Liver (tissue), 9 donors: ENCODE data around the gene CHD1. TPM values are rescaled to one million over a fixed set of nuclear protein-coding genes. Genes with fewer than 3 reads are reported as not detected.

Experiments
- DNase-seq: peaks from one replicate; pipeline ENCODE4 v3.0.0-alpha.2; 2017; ENCODE audit warnings: low spot score
- H3K27ac ChIP-seq, 2 donors: one replicate each; pipeline ENCODE4 v1.7.0; 2013; ENCODE audit warnings: inconsistent platforms in 2 of 2, low read length in 2 of 2, control low read depth in 1 of 2, low read depth in 1 of 2, mild to moderate bottlenecking in 1 of 2
- H3K27me3 ChIP-seq, 4 donors: one replicate each; pipeline versions ENCODE4 v1.6.1 to v1.7.0; 2013; ENCODE audit warnings: low read length in 3 of 4, inconsistent platforms in 1 of 4, mild to moderate bottlenecking in 1 of 4, moderate library complexity in 1 of 4; ENCODE audit not compliant: control insufficient read depth in 4 of 4, insufficient read depth in 4 of 4
- H3K36me3 ChIP-seq, 4 donors: one replicate each; pipeline versions ENCODE4 v1.6.1 to v1.7.0; 2013; ENCODE audit warnings: low read length in 3 of 4, mild to moderate bottlenecking in 3 of 4, low read depth in 1 of 4, moderate library complexity in 1 of 4; ENCODE audit not compliant: control insufficient read depth in 4 of 4, insufficient read depth in 3 of 4
- H3K4me1 ChIP-seq, 4 donors: one replicate each; pipeline versions ENCODE4 v1.6.1 to v1.7.0; 2013; ENCODE audit warnings: low read length in 3 of 4, mild to moderate bottlenecking in 3 of 4, moderate library complexity in 1 of 4; ENCODE audit not compliant: control insufficient read depth in 4 of 4, insufficient read depth in 4 of 4
- H3K4me3 ChIP-seq, 3 donors: one replicate each; pipeline versions ENCODE4 v1.6.1 to v1.7.0; 2013; ENCODE audit warnings: low read length in 3 of 3, control low read depth in 1 of 3, low read depth in 1 of 3, mild to moderate bottlenecking in 1 of 3
- H3K9ac ChIP-seq, 2 donors: one replicate each; pipeline ENCODE4 v1.7.0; 2013; ENCODE audit warnings: low read length in 2 of 2, mild to moderate bottlenecking in 2 of 2, moderate library complexity in 2 of 2, control low read depth in 1 of 2, low read depth in 1 of 2
- H3K9me3 ChIP-seq, 4 donors: one replicate each; pipeline versions ENCODE4 v1.6.1 to v1.7.0; 2013; ENCODE audit warnings: low read length in 3 of 4; ENCODE audit not compliant: control insufficient read depth in 4 of 4
- ATF3 ChIP-seq: IDR thresholded peaks from 2 replicates; pipeline ENCODE4 v1.6.1; 2016; ENCODE audit warnings: antibody characterized with exemption
- CTCF ChIP-seq: fragments of 150-350 bp; IDR thresholded peaks from 2 replicates; pipeline ENCODE4 v1.5.1; 2017; ENCODE audit warnings: improper control_type of control experiment, low read depth, low read length; ENCODE audit not compliant: missing input control
- EGR1 ChIP-seq, 2 donors: IDR thresholded peaks; 2 replicates each; pipeline ENCODE4 v1.6.1; 2016 to 2018; ENCODE audit warnings: antibody characterized with exemption in 2 of 2, low read depth in 2 of 2
- FOXA1 ChIP-seq: IDR thresholded peaks from 2 replicates; pipeline ENCODE4 v1.6.1; 2016; ENCODE audit warnings: antibody characterized with exemption
- FOXA2 ChIP-seq: IDR thresholded peaks from 2 replicates; pipeline ENCODE4 v1.6.1; 2016; ENCODE audit warnings: antibody characterized with exemption
- HNF4A ChIP-seq, 2 donors: conservative IDR thresholded peaks; 2 replicates each; pipeline ENCODE4 v1.6.1; 2016; ENCODE audit warnings: antibody characterized with exemption in 2 of 2, mild to moderate bottlenecking in 2 of 2
- HNF4G ChIP-seq: IDR thresholded peaks from 2 replicates; pipeline ENCODE4 v1.6.1; 2016; ENCODE audit warnings: antibody characterized with exemption
- NR2F2 ChIP-seq: IDR thresholded peaks from 2 replicates; pipeline ENCODE4 v1.6.1; 2016; ENCODE audit warnings: antibody characterized with exemption
- RAD21 ChIP-seq, 2 donors: IDR thresholded peaks; 2 replicates each; pipeline ENCODE4 v1.6.1; 2016; ENCODE audit warnings: antibody characterized with exemption in 2 of 2, mild to moderate bottlenecking in 2 of 2
- RXRA ChIP-seq, 2 donors: IDR thresholded peaks; 2 replicates each; pipeline ENCODE4 v1.6.1; 2017 to 2018; ENCODE audit warnings: antibody characterized with exemption in 2 of 2, mild to moderate bottlenecking in 1 of 2
- SP1 ChIP-seq: IDR thresholded peaks from 2 replicates; pipeline ENCODE4 v1.6.1; 2018; ENCODE audit warnings: antibody characterized with exemption, mild to moderate bottlenecking
- TAF1 ChIP-seq: conservative IDR thresholded peaks from 2 replicates; pipeline ENCODE4 v1.6.1; 2016; ENCODE audit warnings: antibody characterized with exemption, mild to moderate bottlenecking
- YY1 ChIP-seq: IDR thresholded peaks from 2 replicates; pipeline ENCODE4 v1.6.1; 2016; ENCODE audit warnings: antibody characterized with exemption, mild to moderate bottlenecking
- WGBS: extraction: QIAGEN DNeasy Blood & Tissue Kit; methylation state at CpG from one replicate; pipeline ENCODE4 v1.1.7; 2013; 5-methylcytosine and 5-hydroxymethylcytosine counted together
- polyA plus RNA-seq, 2 donors: library from polyadenylated mRNA; stranded (reverse) in 1 of 2; unstranded in 1 of 2; fragments of 200-250 nt in 1 of 2; fragments of >200 nt in 1 of 2; fragmentation: Nextera tagmentation in 1 of 2; extraction: Ambion mirVana in 1 of 2; gene quantifications; one replicate each; pipeline versions ENCODE4 v1.2.1 to v1.2.3, GENCODE V29; 2013 to 2015
- total RNA-seq, 2 donors: library from RNA; depleted of rRNA; stranded (reverse); fragments of >200 nt; gene quantifications; one replicate each; pipeline ENCODE4 v1.2.3, GENCODE V29; 2014
- TF ChIP-seq, protein P1 (sequence below): IDR thresholded peaks from 2 replicates; pipeline ENCODE4 v1.6.1; 2016; ENCODE audit warnings: antibody characterized with exemption
- donor health status: healthy.
- donor health status: healthy.
- donor health status: healthy.
- donor health status: healthy.
- donor health status: healthy.

CHD1 gene
- total and polyA plus RNA-seq, 4 donors = 5.1 to 44.8 (median 25.4) TPM

GRCh38 chr5:98836175-98836574, 92.6 kb downstream of the CHD1 start:
- DNase-seq = no peak
- Histone ChIP-seq H3K27me3 (no peaks in the 10 kb centered on the region), H3K4me1 (peaks cover 0 to 2% (median 0%) of the 10 kb centered on the region in 4 donors), H3K4me3 (no peak overlapping the region), H3K27ac (no peak overlapping the region), H3K9me3 (no peaks in the 10 kb centered on the region), H3K36me3 (no peaks in the 10 kb centered on the region), H3K9ac (no peak overlapping the region)
- 91% methylated on average over 5 of the region's 5 CpGs for WGBS
- no peak for TF ChIP-seq CTCF
- TF ChIP-seq EGR1 (IDR thresholded peaks at IDR 0.05; ENCODE audit: low read depth in 2 of 2) = no peak
- TF ChIP-seq ATF3 = no peak
- no peak for TF ChIP-seq TAF1
- TF ChIP-seq SP1 = no peak
- no peak for TF ChIP-seq RXRA (IDR thresholded peaks at IDR 0.05)
- TF ChIP-seq RAD21 (IDR thresholded peaks at IDR 0.05) = no peak
- no peak for TF ChIP-seq FOXA1
- no peak for TF ChIP-seq HNF4A (conservative IDR thresholded peaks at IDR 0.05)
- TF ChIP-seq, protein P1, sequence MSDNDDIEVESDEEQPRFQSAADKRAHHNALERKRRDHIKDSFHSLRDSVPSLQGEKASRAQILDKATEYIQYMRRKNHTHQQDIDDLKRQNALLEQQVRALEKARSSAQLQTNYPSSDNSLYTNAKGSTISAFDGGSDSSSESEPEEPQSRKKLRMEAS = no peak

GRCh38 chr5:98827588-98828284, 101.1 kb downstream of the CHD1 start:
- Histone ChIP-seq H3K36me3 (no peaks in the 10 kb centered on the region), H3K4me3 (no peak overlapping the region), H3K27ac (no peak overlapping the region), H3K4me1 (no peaks in the 10 kb centered on the region), H3K27me3 (no peaks in the 10 kb centered on the region), H3K9me3 (no peaks in the 10 kb centered on the region), H3K9ac (no peak overlapping the region)
- TF ChIP-seq, protein P1 = no peak
- TF ChIP-seq CTCF = no peak
- TF ChIP-seq NR2F2 = no peak
- no peak for TF ChIP-seq RXRA (IDR thresholded peaks at IDR 0.05)
- no peak for TF ChIP-seq FOXA2
- no peak for DNase-seq
- 77% methylated on average over 7 of the region's 7 CpGs for WGBS

DNA sequence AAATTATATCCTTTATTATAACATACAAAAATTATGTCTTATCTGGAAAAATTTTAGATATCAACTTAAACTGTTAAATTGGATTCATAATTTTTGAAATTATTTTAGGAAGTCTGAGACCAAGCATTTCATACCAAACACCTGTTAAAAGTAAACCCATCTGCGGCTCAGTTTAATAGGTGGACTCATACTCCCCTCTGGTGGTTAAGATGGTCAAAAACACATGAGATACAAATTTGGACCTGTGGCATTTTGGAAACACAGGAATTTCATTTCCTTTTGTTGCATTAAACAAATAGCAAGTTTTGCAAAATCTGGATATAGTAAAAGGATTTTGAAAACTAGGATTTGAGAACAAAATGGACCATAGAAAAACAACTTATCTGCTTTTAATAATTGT, 101.6 kb downstream of the CHD1 start:
- H3K36me3 ChIP-seq = no peaks in the 10 kb centered on the region
- H3K4me3 ChIP-seq = no peak overlapping the region
- H3K4me1 ChIP-seq = no peaks in the 10 kb centered on the region
- no peaks in the 10 kb centered on the region for H3K9me3 ChIP-seq
- DNase-seq = no peak
- WGBS = 18% methylated on average over 1 of the region's 1 CpG
- TF ChIP-seq TAF1 (no peak), RAD21 (IDR thresholded peaks at IDR 0.05) (peak; percentile 86 to 88), CTCF (peak; percentile 55), YY1 (no peak), HNF4G (no peak), FOXA2 (no peak)
- H3K9ac ChIP-seq = no peak overlapping the region
- no peak overlapping the region for H3K27ac ChIP-seq
- H3K27me3 ChIP-seq = no peaks in the 10 kb centered on the region
